Measurements from ENCODE around the gene ARID3A.
A peak's percentile ranks its signal among the peaks of the same experiment; 100 is the strongest.

The ARID3A gene

DNA sequence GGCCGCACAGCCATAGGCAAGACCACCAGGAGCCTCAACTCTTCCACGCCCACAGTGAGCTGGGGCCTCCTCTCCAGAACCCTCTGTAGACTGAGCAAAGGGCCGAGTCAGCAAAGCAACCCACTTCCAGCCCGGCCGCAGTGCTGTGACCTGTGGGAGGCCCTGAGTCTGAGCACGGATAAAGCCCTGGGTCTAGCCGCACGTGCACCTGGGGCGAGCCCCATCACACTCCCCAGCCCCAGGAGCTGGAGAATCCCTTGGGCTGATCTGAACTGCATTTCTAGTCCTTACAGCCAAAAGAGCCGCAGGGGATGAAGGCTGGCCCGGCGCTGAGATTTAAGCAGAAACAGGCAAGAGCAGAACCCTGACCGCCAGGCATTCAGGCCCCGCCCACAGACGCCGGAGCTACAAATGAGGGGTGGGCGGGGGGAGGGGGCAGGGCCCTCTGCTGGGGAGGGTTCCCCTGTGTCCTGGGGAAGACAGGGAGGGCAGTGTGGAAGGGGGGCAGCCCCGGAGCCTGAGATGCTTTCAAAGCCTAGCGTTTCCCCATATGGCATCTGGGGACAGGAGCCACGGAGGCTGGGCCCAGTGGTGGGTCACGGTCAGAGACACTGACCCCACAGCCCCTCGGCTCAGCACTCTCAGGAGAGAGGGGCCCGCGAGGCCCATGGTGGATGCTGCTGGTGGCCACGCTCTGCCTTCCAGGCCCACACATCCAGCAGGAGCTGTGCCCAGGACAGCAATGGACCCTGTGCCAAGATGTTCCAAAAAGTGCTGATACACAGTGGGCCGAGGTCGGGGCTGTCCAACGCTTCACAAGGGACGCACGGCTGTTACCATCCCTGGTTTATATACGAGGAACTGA is 90.2 kb downstream of the ARID3A start:
- H3K9me3 ChIP-seq (replicated peaks in 1 of 2; ENCODE audit: control insufficient read depth in 2 of 2, insufficient read depth in 1 of 2, low read depth in 1 of 2, low read length in 2 of 2) = no peaks in the 10 kb centered on the region
- no peak overlapping the region for H4K8ac ChIP-seq (ENCODE audit: low read depth, low read length)
- H4K91ac ChIP-seq (ENCODE audit: low read depth, low read length, poor library complexity) = no peak overlapping the region
- H3K79me1 ChIP-seq (ENCODE audit: low read depth, low read length) = peaks cover 66% of the 10 kb centered on the region
- peak overlapping the region; percentile 48 for H3K27ac ChIP-seq (replicated peaks; ENCODE audit: low read length)
- H3K4ac ChIP-seq (ENCODE audit: low read length) = no peak overlapping the region
- H2BK120ac ChIP-seq (ENCODE audit: low read depth, low read length) = no peak overlapping the region
- peak overlapping the region; percentile 78 for H2BK5ac ChIP-seq (ENCODE audit: low read length)
- no peak overlapping the region for H3K4me3 ChIP-seq (ENCODE audit: low read length in 2 of 2)
- peak overlapping the region; percentile 94 for H3K14ac ChIP-seq (ENCODE audit: low read length)
- H3K18ac ChIP-seq (ENCODE audit: low read length) = peak overlapping the region; percentile 51
- H2BK12ac ChIP-seq (ENCODE audit: low read length) = peak overlapping the region; percentile 41
- peak overlapping the region; percentile 75 for H3K9ac ChIP-seq (ENCODE audit: low read depth, low read length, poor library complexity)
- H2BK15ac ChIP-seq (ENCODE audit: low read length) = no peak overlapping the region
- DNase-seq (ENCODE audit: low spot score) = no peak
- H3K36me3 ChIP-seq (replicated peaks in 1 of 2; ENCODE audit: control insufficient read depth in 2 of 2, insufficient read depth in 2 of 2, low read length in 2 of 2) = peaks cover 21 to 47% of the 10 kb centered on the region in 2 donors
- H2AK5ac ChIP-seq (ENCODE audit: low read depth, low read length) = peak overlapping the region; percentile 89
- no peaks in the 10 kb centered on the region for H3K27me3 ChIP-seq (ENCODE audit: control insufficient read depth in 3 of 3, insufficient read depth in 3 of 3, low read depth in 1 of 3, low read length in 3 of 3)
- H3K23ac ChIP-seq (ENCODE audit: low read depth, low read length, poor library complexity) = peak overlapping the region; percentile 89
- no peak overlapping the region for H2AFZ ChIP-seq (ENCODE audit: low read length)
- no CpG with 5 or more reads among the region's 31 CpGs for WGBS, 2 donors (ENCODE audit: extremely low coverage in 2 of 2, insufficient read length in 2 of 2, insufficient replicate concordance in 1 of 2)
- peak overlapping the region; percentile 43 for H3K4me2 ChIP-seq (ENCODE audit: insufficient read depth, low read length, poor library complexity, severe bottlenecking)
- peaks cover 24 to 37% of the 10 kb centered on the region in 2 donors for H3K4me1 ChIP-seq (ENCODE audit: control insufficient read depth in 2 of 2, insufficient read depth in 1 of 2, low read depth in 1 of 2, low read length in 2 of 2)

DNA sequence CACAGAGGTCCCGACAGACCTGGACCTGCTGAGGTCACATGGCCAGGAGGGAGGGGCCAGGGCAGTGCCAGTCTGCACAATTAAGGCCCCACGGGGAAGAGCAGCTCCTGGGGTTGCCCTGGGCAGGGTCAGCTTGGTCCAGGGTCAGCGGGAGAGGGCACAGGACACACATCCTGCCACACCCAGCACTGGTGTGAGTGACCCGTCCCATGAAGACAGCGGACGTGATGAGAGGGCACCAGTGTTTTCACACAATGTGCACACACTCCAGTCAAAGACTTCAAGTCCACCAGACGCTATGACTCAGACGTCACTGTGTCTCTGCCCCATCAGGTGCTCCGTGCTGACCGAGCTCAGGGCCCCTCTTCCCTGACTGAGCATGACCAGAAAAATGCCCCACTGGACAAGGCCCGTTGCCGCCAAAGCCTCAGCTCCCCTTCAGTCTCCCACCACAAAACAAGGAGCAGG is 90.8 kb downstream of the ARID3A start:
- Histone ChIP-seq H3K27ac (replicated peaks; ENCODE audit: low read length) (peak overlapping the region; percentile 48), H2AK5ac (ENCODE audit: low read depth, low read length) (peak overlapping the region; percentile 89), H2BK5ac (ENCODE audit: low read length) (peak overlapping the region; percentile 78), H2BK15ac (ENCODE audit: low read length) (peak overlapping the region; percentile 33), H2AFZ (ENCODE audit: low read length) (no peak overlapping the region), H3K79me1 (ENCODE audit: low read depth, low read length) (peaks cover 65% of the 10 kb centered on the region), H4K91ac (ENCODE audit: low read depth, low read length, poor library complexity) (no peak overlapping the region), H3K18ac (ENCODE audit: low read length) (peak overlapping the region; percentile 27), H3K9ac (ENCODE audit: low read depth, low read length, poor library complexity) (peak overlapping the region; percentile 60), H3K4ac (ENCODE audit: low read length) (no peak overlapping the region), H2BK120ac (ENCODE audit: low read depth, low read length) (no peak overlapping the region), H2BK12ac (ENCODE audit: low read length) (no peak overlapping the region), H3K4me2 (ENCODE audit: insufficient read depth, low read length, poor library complexity, severe bottlenecking) (no peak overlapping the region), H3K27me3 (ENCODE audit: control insufficient read depth in 3 of 3, insufficient read depth in 3 of 3, low read depth in 1 of 3, low read length in 3 of 3) (no peaks in the 10 kb centered on the region), H3K4me1 (ENCODE audit: control insufficient read depth in 2 of 2, insufficient read depth in 1 of 2, low read depth in 1 of 2, low read length in 2 of 2) (peaks cover 24 to 37% of the 10 kb centered on the region in 2 donors), H3K36me3 (replicated peaks in 1 of 2; ENCODE audit: control insufficient read depth in 2 of 2, insufficient read depth in 2 of 2, low read length in 2 of 2) (peaks cover 18 to 44% of the 10 kb centered on the region in 2 donors), H3K9me3 (replicated peaks in 1 of 2; ENCODE audit: control insufficient read depth in 2 of 2, insufficient read depth in 1 of 2, low read depth in 1 of 2, low read length in 2 of 2) (no peaks in the 10 kb centered on the region), H3K23ac (ENCODE audit: low read depth, low read length, poor library complexity) (peak overlapping the region; percentile 89), H3K14ac (ENCODE audit: low read length) (peak overlapping the region; percentile 94), H4K8ac (ENCODE audit: low read depth, low read length) (no peak overlapping the region), H3K4me3 (ENCODE audit: low read length in 2 of 2) (no peak overlapping the region)
- no peak for DNase-seq (ENCODE audit: low spot score)
- WGBS, 2 donors (ENCODE audit: extremely low coverage in 2 of 2, insufficient read length in 2 of 2, insufficient replicate concordance in 1 of 2) = no CpG with 5 or more reads among the region's 12 CpGs

DNA sequence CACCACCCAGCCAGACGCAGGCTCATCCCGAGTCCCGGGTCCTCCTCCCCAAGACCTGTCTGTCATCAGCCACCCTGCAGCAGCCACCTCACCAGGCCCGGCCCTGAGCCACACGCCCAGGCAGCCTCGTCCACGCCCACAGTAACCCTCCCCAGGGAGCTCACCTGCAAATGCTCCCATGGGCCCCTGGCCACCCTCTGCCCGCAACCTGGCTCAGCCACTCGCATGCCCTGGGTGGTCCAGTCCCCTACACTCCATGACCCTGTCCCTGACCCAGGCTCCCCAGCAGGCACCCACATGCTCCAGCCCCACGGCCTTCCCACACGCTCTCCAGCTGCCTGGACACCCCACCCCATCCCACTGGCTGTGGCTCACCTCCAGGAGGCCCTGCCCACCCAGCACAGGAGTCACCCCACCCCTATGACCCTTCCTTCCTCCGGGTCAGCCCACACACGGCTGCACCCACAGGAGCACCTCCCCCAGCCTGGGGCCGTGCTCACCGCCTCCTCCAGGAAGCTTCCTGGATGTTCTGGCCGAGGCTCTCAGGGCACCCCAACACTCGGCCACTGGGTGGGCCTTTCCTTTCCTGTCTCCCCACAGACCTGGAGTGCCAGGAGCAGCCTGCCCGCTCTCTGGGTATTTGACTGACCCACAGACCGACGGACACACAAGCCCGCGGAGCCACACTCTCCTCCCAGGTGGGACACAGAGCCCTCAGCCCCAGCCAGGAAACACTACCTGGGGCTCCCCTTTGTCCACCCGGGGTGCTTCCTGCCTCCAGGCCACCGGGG is 91.5 kb downstream of the ARID3A start:
- Histone ChIP-seq H3K79me1 (ENCODE audit: low read depth, low read length) (peaks cover 62% of the 10 kb centered on the region), H3K27ac (replicated peaks; ENCODE audit: low read length) (no peak overlapping the region)

DNA sequence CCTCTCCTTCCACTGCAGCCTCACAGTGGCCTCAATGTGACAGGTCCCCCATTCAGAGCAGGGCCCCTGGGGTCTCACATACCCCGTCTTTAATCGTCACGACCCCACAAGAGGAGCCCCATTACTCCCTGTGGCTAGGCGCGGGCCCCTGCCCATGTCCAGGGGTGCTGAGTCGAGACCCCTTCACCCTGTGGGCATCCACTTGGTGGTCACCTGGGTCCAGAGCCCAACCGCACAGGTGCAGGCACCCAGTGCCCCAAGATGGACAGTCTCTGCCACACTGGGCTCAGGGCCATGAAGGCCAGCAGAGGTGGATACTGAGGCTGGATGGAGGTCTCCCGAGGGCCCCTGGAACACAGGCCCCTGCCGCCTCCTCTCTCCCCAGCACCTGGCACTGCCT is 92.1 kb downstream of the ARID3A start:
- H2BK12ac ChIP-seq (ENCODE audit: low read length) = no peak overlapping the region
- no peak overlapping the region for H2AK5ac ChIP-seq (ENCODE audit: low read depth, low read length)

More for the DNA sequence above, 91.5 kb downstream of the ARID3A start:
- H3K4me2 ChIP-seq (ENCODE audit: insufficient read depth, low read length, poor library complexity, severe bottlenecking) = no peak overlapping the region
- H2BK12ac ChIP-seq (ENCODE audit: low read length) = no peak overlapping the region
- H2BK15ac ChIP-seq (ENCODE audit: low read length) = no peak overlapping the region
- no CpG with 5 or more reads among the region's 24 CpGs for WGBS, 2 donors (ENCODE audit: extremely low coverage in 2 of 2, insufficient read length in 2 of 2, insufficient replicate concordance in 1 of 2)
- no peak overlapping the region for H4K8ac ChIP-seq (ENCODE audit: low read depth, low read length)
- H3K14ac ChIP-seq (ENCODE audit: low read length) = no peak overlapping the region
- peaks cover 15 to 38% of the 10 kb centered on the region in 2 donors for H3K36me3 ChIP-seq (replicated peaks in 1 of 2; ENCODE audit: control insufficient read depth in 2 of 2, insufficient read depth in 2 of 2, low read length in 2 of 2)
- H3K9ac ChIP-seq (ENCODE audit: low read depth, low read length, poor library complexity) = peak overlapping the region; percentile 79
- DNase-seq (ENCODE audit: low spot score) = no peak
- H2AK5ac ChIP-seq (ENCODE audit: low read depth, low read length) = peak overlapping the region; percentile 89
- H3K4me3 ChIP-seq (ENCODE audit: low read length in 2 of 2) = no peak overlapping the region
- no peak overlapping the region for H2AFZ ChIP-seq (ENCODE audit: low read length)
- H3K4ac ChIP-seq (ENCODE audit: low read length) = no peak overlapping the region
- H3K9me3 ChIP-seq (replicated peaks in 1 of 2; ENCODE audit: control insufficient read depth in 2 of 2, insufficient read depth in 1 of 2, low read depth in 1 of 2, low read length in 2 of 2) = no peaks in the 10 kb centered on the region
- no peak overlapping the region for H3K18ac ChIP-seq (ENCODE audit: low read length)
- no peak overlapping the region for H2BK120ac ChIP-seq (ENCODE audit: low read depth, low read length)
- H3K27me3 ChIP-seq (ENCODE audit: control insufficient read depth in 3 of 3, insufficient read depth in 3 of 3, low read depth in 1 of 3, low read length in 3 of 3) = no peaks in the 10 kb centered on the region
- H3K4me1 ChIP-seq (ENCODE audit: control insufficient read depth in 2 of 2, insufficient read depth in 1 of 2, low read depth in 1 of 2, low read length in 2 of 2) = peaks cover 24 to 37% of the 10 kb centered on the region in 2 donors
- H4K91ac ChIP-seq (ENCODE audit: low read depth, low read length, poor library complexity) = no peak overlapping the region
- peak overlapping the region; percentile 89 for H3K23ac ChIP-seq (ENCODE audit: low read depth, low read length, poor library complexity)
- H2BK5ac ChIP-seq (ENCODE audit: low read length) = peak overlapping the region; percentile 32

More for the DNA sequence above, 92.1 kb downstream of the ARID3A start:
- Histone ChIP-seq H2AFZ (ENCODE audit: low read length) (no peak overlapping the region), H4K91ac (ENCODE audit: low read depth, low read length, poor library complexity) (no peak overlapping the region), H3K14ac (ENCODE audit: low read length) (no peak overlapping the region), H3K4me2 (ENCODE audit: insufficient read depth, low read length, poor library complexity, severe bottlenecking) (no peak overlapping the region), H3K23ac (ENCODE audit: low read depth, low read length, poor library complexity) (peak overlapping the region; percentile 43), H3K27ac (replicated peaks; ENCODE audit: low read length) (no peak overlapping the region), H3K4me1 (ENCODE audit: control insufficient read depth in 2 of 2, insufficient read depth in 1 of 2, low read depth in 1 of 2, low read length in 2 of 2) (peaks cover 24 to 37% of the 10 kb centered on the region in 2 donors), H3K4ac (ENCODE audit: low read length) (no peak overlapping the region), H3K18ac (ENCODE audit: low read length) (no peak overlapping the region), H3K36me3 (replicated peaks in 1 of 2; ENCODE audit: control insufficient read depth in 2 of 2, insufficient read depth in 2 of 2, low read length in 2 of 2) (peaks cover 11 to 32% of the 10 kb centered on the region in 2 donors), H4K8ac (ENCODE audit: low read depth, low read length) (no peak overlapping the region), H2BK120ac (ENCODE audit: low read depth, low read length) (no peak overlapping the region), H3K79me1 (ENCODE audit: low read depth, low read length) (peaks cover 59% of the 10 kb centered on the region), H3K9ac (ENCODE audit: low read depth, low read length, poor library complexity) (no peak overlapping the region), H2BK15ac (ENCODE audit: low read length) (no peak overlapping the region), H3K9me3 (replicated peaks in 1 of 2; ENCODE audit: control insufficient read depth in 2 of 2, insufficient read depth in 1 of 2, low read depth in 1 of 2, low read length in 2 of 2) (no peaks in the 10 kb centered on the region), H3K27me3 (ENCODE audit: control insufficient read depth in 3 of 3, insufficient read depth in 3 of 3, low read depth in 1 of 3, low read length in 3 of 3) (no peaks in the 10 kb centered on the region), H2BK5ac (ENCODE audit: low read length) (no peak overlapping the region), H3K4me3 (ENCODE audit: low read length in 2 of 2) (peak overlapping the region in 1 of 2 donors; percentile 0)
- no peak for DNase-seq (ENCODE audit: low spot score)
- no CpG with 5 or more reads among the region's 9 CpGs for WGBS, 2 donors (ENCODE audit: extremely low coverage in 2 of 2, insufficient read length in 2 of 2, insufficient replicate concordance in 1 of 2)

Data from neuronal stem cell (in vitro differentiated cells).